Natural killer cell (primary cell): ENCODE measurements around the gene LLGL2. TPM values are rescaled to one million over a fixed set of nuclear protein-coding genes. Genes with fewer than 3 reads are reported as not detected.
A peak's percentile ranks its signal among the peaks of the same experiment; 100 is the strongest.

Source experiments
- ATAC-seq, 3 donors: fragments of 150-1000 bp in 2 of 3; fragments of 200-7000 bp in 1 of 3; cut with Tn5 transposase; 1 replicate in 1 of 3; 2 replicates in 2 of 3; pipeline ENCODE4 v1.10.0; 2021; ENCODE audit warnings: mild to moderate bottlenecking in 2 of 3, moderate library complexity in 2 of 3
- DNase-seq, 2 donors: peaks; one replicate each; pipeline versions ENCODE4 v3.0.0 to v3.0.0-alpha.2; 2013 to 2021; ENCODE audit warnings: mixed read lengths in 1 of 2
- H3K27ac ChIP-seq: one replicate; pipeline ENCODE4 v1.5.1; 2013; ENCODE audit warnings: mild to moderate bottlenecking, low read length
- H3K27me3 ChIP-seq: one replicate; pipeline ENCODE4 v1.6.1; 2013; ENCODE audit warnings: low read length; ENCODE audit not compliant: control insufficient read depth, insufficient read depth
- H3K36me3 ChIP-seq: one replicate; pipeline ENCODE4 v1.6.1; 2013; ENCODE audit warnings: low read length; ENCODE audit not compliant: control insufficient read depth, insufficient read depth
- H3K4me1 ChIP-seq: one replicate; pipeline ENCODE4 v1.6.1; 2013; ENCODE audit warnings: low read length; ENCODE audit not compliant: control insufficient read depth, insufficient read depth
- H3K4me3 ChIP-seq: one replicate; pipeline ENCODE4 v1.5.1; 2013; ENCODE audit warnings: low read length
- H3K9me3 ChIP-seq: one replicate; pipeline ENCODE4 v1.6.1; 2013; ENCODE audit warnings: low read length; ENCODE audit not compliant: control insufficient read depth, insufficient read depth
- H3K27ac Mint-ChIP-seq, 2 donors: one replicate each; pipeline ENCODE4 v1.8.0; 2022; ENCODE audit warnings: mild to moderate bottlenecking in 2 of 2, mixed read lengths in 2 of 2, moderate library complexity in 1 of 2
- H3K27me3 Mint-ChIP-seq, 2 donors: one replicate each; pipeline ENCODE4 v1.8.0; 2022; ENCODE audit warnings: low read depth in 2 of 2, mixed read lengths in 2 of 2
- H3K36me3 Mint-ChIP-seq: one replicate; pipeline ENCODE4 v1.8.0; 2022; ENCODE audit warnings: mixed read lengths
- H3K4me1 Mint-ChIP-seq, 2 donors: one replicate each; pipeline ENCODE4 v1.8.0; 2022; ENCODE audit warnings: mixed read lengths in 2 of 2
- H3K4me3 Mint-ChIP-seq: one replicate; pipeline ENCODE4 v1.8.0; 2022; ENCODE audit warnings: mild to moderate bottlenecking, moderate library complexity, mixed read lengths
- H3K9me3 Mint-ChIP-seq, 2 donors: one replicate each; pipeline ENCODE4 v1.8.0; 2022; ENCODE audit warnings: mixed read lengths in 2 of 2
- CTCF ChIP-seq: fragments of 200-600 bp; IDR thresholded peaks from one replicate; pipeline ENCODE4 v1.8.0; 2022; ENCODE audit warnings: antibody characterized with exemption
- WGBS: methylation state at CpG from one replicate; pipeline ENCODE4 v1.1.7; 2013; ENCODE audit warnings: missing lambda C conversion rate; ENCODE audit not compliant: insufficient coverage; 5-methylcytosine and 5-hydroxymethylcytosine counted together
- intact Hi-C: fragments of 100-400 bp; cut with micrococcal nuclease; formaldehyde crosslinking; loops from one replicate; pipeline ENCODE4 v1.14.2; 2022
- total RNA-seq, 4 donors: library from RNA; stranded (reverse); fragments of 120-200 nt in 1 of 4; gene quantifications; one replicate each; pipeline versions ENCODE4 v1.2.3 to v1.2.4, GENCODE V29; 2013 to 2022

LLGL2 gene
- total RNA-seq, 3 donors from 2014 or later (not counting 1 experiment from before 2014, with no cell fraction given), result 229 to 302 (median 244) TPM

GRCh38 chr17:75558666-75559530 is 33.4 kb downstream of the LLGL2 start:
- no peaks in the 10 kb centered on the region for H3K36me3 Mint-ChIP-seq
- peaks cover 0 to 5% of the 10 kb centered on the region in 2 donors for H3K4me1 Mint-ChIP-seq
- Histone ChIP-seq H3K27ac (no peak overlapping the region), H3K27me3 (no peaks in the 10 kb centered on the region), H3K9me3 (no peaks in the 10 kb centered on the region), H3K4me1 (no peaks in the 10 kb centered on the region), H3K4me3 (no peak overlapping the region), H3K36me3 (peaks cover 29% of the 10 kb centered on the region)
- H3K4me3 Mint-ChIP-seq, result no peak overlapping the region
- H3K27ac Mint-ChIP-seq, result peak overlapping the region in 1 of 2 donors; percentile 64
- ATAC-seq (peak in 1 of 3 donors; percentile 46), DNase-seq (no peak)
- intact Hi-C loops, result no loop called here
- 98% methylated on average over 35 of the region's 38 CpGs for WGBS
- no peaks in the 10 kb centered on the region for H3K9me3 Mint-ChIP-seq
- TF ChIP-seq CTCF, result no peak
- H3K27me3 Mint-ChIP-seq, result no peaks in the 10 kb centered on the region

DNA sequence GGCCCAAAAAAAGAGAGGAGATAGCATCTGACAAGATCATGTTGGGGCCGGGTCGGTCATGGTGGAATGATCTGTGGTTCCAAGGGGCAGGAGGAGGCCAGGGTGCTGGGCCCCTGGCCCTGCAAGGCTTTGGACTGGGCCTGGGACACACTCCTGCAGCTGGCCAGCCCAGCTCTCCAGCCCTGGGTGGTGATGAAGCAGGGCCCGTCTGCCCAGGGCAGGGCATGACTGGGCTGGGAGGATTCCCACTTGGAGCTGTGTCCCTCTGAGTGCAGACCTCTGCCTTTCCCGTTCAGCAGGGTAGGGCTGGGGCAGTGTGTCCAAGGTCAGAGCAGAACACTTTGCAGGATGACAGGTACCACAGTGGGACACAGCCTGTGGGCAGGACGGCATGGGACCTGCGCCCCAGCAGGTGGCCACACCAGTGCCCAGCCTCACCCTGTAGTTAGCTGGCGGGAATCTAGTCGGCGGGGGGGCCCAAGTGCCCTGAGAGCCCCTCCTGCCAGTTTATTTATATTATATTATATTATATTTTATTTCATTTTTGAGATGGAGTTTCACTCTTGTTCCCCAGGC is 34.5 kb downstream of the LLGL2 start:
- 93% methylated on average over 6 of the region's 9 CpGs for WGBS

DNA sequence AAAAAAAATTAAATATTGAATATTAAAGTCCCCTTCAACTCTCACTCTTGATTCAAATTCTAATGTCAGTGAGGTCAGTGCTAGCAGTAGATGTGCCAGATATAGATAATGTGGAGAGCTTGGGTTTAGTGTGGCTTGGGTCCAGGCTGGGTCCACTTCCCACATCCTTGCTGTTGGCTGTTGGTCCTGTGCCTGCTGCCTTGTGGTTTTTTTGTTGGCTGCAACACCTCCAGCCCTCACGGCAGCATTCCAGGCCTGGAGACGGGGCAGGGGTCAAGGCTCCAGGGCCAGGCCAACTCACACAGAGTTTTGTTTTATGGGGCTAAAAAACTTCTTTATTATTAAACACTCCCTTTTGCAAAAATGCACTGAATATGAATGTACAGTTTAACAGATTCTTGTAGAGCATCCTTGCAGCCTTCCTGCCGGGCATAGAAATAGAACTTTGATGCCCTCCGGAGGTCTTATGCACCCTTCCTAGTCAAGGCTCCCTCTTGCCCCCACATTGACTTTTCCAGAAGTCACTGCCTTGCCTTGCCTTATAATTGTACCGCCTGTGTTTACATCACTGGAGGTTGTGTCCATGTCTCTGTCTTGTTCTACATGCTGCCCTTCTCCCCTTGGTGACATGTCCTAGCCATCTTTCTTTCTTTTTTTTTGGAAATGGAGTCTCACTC is 36.6 kb downstream of the LLGL2 start:
- Mint-ChIP-seq H3K36me3 (no peaks in the 10 kb centered on the region), H3K4me3 (no peak overlapping the region), H3K27ac (peak overlapping the region in 1 of 2 donors; percentile 9), H3K27me3 (no peaks in the 10 kb centered on the region), H3K9me3 (no peaks in the 10 kb centered on the region), H3K4me1 (peaks cover 5 to 6% of the 10 kb centered on the region in 2 donors)
- ATAC-seq (no peak), DNase-seq (peak in 1 of 2 donors; percentile 19)
- Histone ChIP-seq H3K4me3 (no peak overlapping the region), H3K36me3 (peaks cover 56% of the 10 kb centered on the region), H3K9me3 (no peaks in the 10 kb centered on the region), H3K27ac (no peak overlapping the region), H3K27me3 (no peaks in the 10 kb centered on the region), H3K4me1 (peaks cover 7% of the 10 kb centered on the region)
- no peak for TF ChIP-seq CTCF
- 97% methylated on average over 5 of the region's 5 CpGs for WGBS
- intact Hi-C loops, result no loop called here

More for the DNA sequence above, 34.5 kb downstream of the LLGL2 start:
- intact Hi-C loops, result no loop called here
- Mint-ChIP-seq H3K27ac (no peak overlapping the region), H3K9me3 (no peaks in the 10 kb centered on the region), H3K27me3 (no peaks in the 10 kb centered on the region), H3K4me1 (peaks cover 0 to 5% of the 10 kb centered on the region in 2 donors), H3K4me3 (no peak overlapping the region), H3K36me3 (no peaks in the 10 kb centered on the region)
- no peaks in the 10 kb centered on the region for H3K4me1 ChIP-seq
- no peaks in the 10 kb centered on the region for H3K9me3 ChIP-seq
- peaks cover 38% of the 10 kb centered on the region for H3K36me3 ChIP-seq
- DNase-seq (no peak), ATAC-seq (no peak)
- H3K4me3 ChIP-seq, result no peak overlapping the region
- no peak overlapping the region for H3K27ac ChIP-seq
- TF ChIP-seq CTCF, result no peak
- H3K27me3 ChIP-seq, result no peaks in the 10 kb centered on the region
